HEK293 (cell line): Measurements from ENCODE around the gene EEF1A2.

Experiments used
- HOXD13 ChIP-seq: sonication (generic); formaldehyde crosslinking; IDR thresholded peaks from 2 replicates; pipeline ENCODE4 v1.8.0; 2022; ENCODE audit warnings: missing genetic modification reagents, borderline replicate concordance
- KLF7 ChIP-seq: fragments of 450-650 bp; formaldehyde crosslinking; IDR thresholded peaks from 2 replicates; pipeline ENCODE4 v1.5.1; 2016; ENCODE audit warnings: missing biosample characterization, missing genetic modification characterization, borderline replicate concordance
- MYNN ChIP-seq: fragments of 450-650 bp; formaldehyde crosslinking; IDR thresholded peaks from 2 replicates; pipeline ENCODE4 v1.5.1; 2016; ENCODE audit warnings: missing biosample characterization, missing genetic modification characterization, borderline replicate concordance
- PATZ1 ChIP-seq: fragments of 450-650 bp; formaldehyde crosslinking; IDR thresholded peaks from 2 replicates; pipeline ENCODE4 v1.5.1; 2016; ENCODE audit warnings: missing biosample characterization, missing genetic modification characterization
- PRDM2 ChIP-seq: fragments of 450-650 bp; formaldehyde crosslinking; IDR thresholded peaks from 2 replicates; pipeline ENCODE4 v1.5.1; 2016; ENCODE audit warnings: missing biosample characterization, missing genetic modification characterization, borderline replicate concordance
- PRDM6 ChIP-seq: fragments of 450-650 bp; formaldehyde crosslinking; IDR thresholded peaks from 2 replicates; pipeline ENCODE4 v1.5.1; 2017; ENCODE audit warnings: missing biosample characterization, missing genetic modification characterization
- SP3 ChIP-seq: fragments of 450-650 bp; formaldehyde crosslinking; IDR thresholded peaks from 2 replicates; pipeline ENCODE4 v1.5.1; 2016; ENCODE audit warnings: missing biosample characterization, missing genetic modification characterization
- ZBTB21 ChIP-seq: fragments of 450-650 bp; formaldehyde crosslinking; IDR thresholded peaks from 2 replicates; pipeline ENCODE4 v1.5.1; 2017; ENCODE audit warnings: missing biosample characterization, missing genetic modification characterization
- ZFP37 ChIP-seq: fragments of 450-650 bp; formaldehyde crosslinking; IDR thresholded peaks from 2 replicates; pipeline ENCODE4 v1.5.1; 2016; ENCODE audit warnings: missing biosample characterization, missing genetic modification characterization
- ZNF121 ChIP-seq: fragments of 450-650 bp; formaldehyde crosslinking; IDR thresholded peaks from 2 replicates; pipeline ENCODE4 v1.5.1; 2016; ENCODE audit warnings: missing biosample characterization, missing genetic modification characterization
- ZNF132 ChIP-seq: fragments of 450-650 bp; formaldehyde crosslinking; IDR thresholded peaks from 2 replicates; pipeline ENCODE4 v1.5.1; 2017; ENCODE audit warnings: missing biosample characterization, missing genetic modification characterization, borderline replicate concordance
- ZNF18 ChIP-seq: fragments of 450-650 bp; formaldehyde crosslinking; IDR thresholded peaks from 2 replicates; pipeline ENCODE4 v1.5.1; 2016; ENCODE audit warnings: missing biosample characterization, missing genetic modification characterization
- ZNF239 ChIP-seq: fragments of 450-650 bp; formaldehyde crosslinking; IDR thresholded peaks from 2 replicates; pipeline ENCODE4 v1.5.1; 2016; ENCODE audit warnings: missing biosample characterization, missing genetic modification characterization
- ZNF248 ChIP-seq: fragments of 450-650 bp; formaldehyde crosslinking; IDR thresholded peaks from 2 replicates; pipeline ENCODE4 v1.5.1; 2017; ENCODE audit warnings: missing biosample characterization, missing genetic modification characterization
- ZNF302 ChIP-seq: fragments of 450-650 bp; formaldehyde crosslinking; IDR thresholded peaks from 2 replicates; pipeline ENCODE4 v1.5.1; 2016; ENCODE audit warnings: missing biosample characterization, missing genetic modification characterization, low read depth
- ZNF311 ChIP-seq: fragments of 450-650 bp; formaldehyde crosslinking; IDR thresholded peaks from 2 replicates; pipeline ENCODE4 v1.5.1; 2017; ENCODE audit warnings: missing biosample characterization, missing genetic modification characterization, borderline replicate concordance
- ZNF37A ChIP-seq: fragments of 450-650 bp; IDR thresholded peaks from 2 replicates; pipeline ENCODE4 v1.5.1; 2018; ENCODE audit warnings: missing biosample characterization, missing genetic modification characterization
- ZNF423 ChIP-seq: fragments of 450-650 bp; formaldehyde crosslinking; IDR thresholded peaks from 2 replicates; pipeline ENCODE4 v1.5.1; 2016; ENCODE audit warnings: missing biosample characterization, missing genetic modification characterization
- ZNF530 ChIP-seq: fragments of 450-650 bp; formaldehyde crosslinking; IDR thresholded peaks from 2 replicates; pipeline ENCODE4 v1.5.1; 2016; ENCODE audit warnings: low read depth, missing biosample characterization, missing genetic modification characterization
- ZNF549 ChIP-seq: fragments of 450-650 bp; IDR thresholded peaks from 2 replicates; pipeline ENCODE4 v1.5.1; 2018; ENCODE audit warnings: missing biosample characterization, missing genetic modification characterization, mild to moderate bottlenecking, inconsistent platforms, moderate library complexity
- ZNF654 ChIP-seq: fragments of 450-650 bp; formaldehyde crosslinking; IDR thresholded peaks from 2 replicates; pipeline ENCODE4 v1.5.1; 2016; ENCODE audit warnings: low read depth, missing biosample characterization, missing genetic modification characterization
- ZNF747 ChIP-seq: fragments of 450-650 bp; formaldehyde crosslinking; IDR thresholded peaks from 2 replicates; pipeline ENCODE4 v1.5.1; 2016; ENCODE audit warnings: missing biosample characterization, missing genetic modification characterization
- ZNF785 ChIP-seq: fragments of 450-650 bp; formaldehyde crosslinking; IDR thresholded peaks from 2 replicates; pipeline ENCODE4 v1.5.1; 2016; ENCODE audit warnings: missing biosample characterization, missing genetic modification characterization
- TF ChIP-seq, protein P1 (sequence below): fragments of 450-650 bp; formaldehyde crosslinking; IDR thresholded peaks from 2 replicates; pipeline ENCODE4 v1.5.1; 2016; ENCODE audit warnings: missing biosample characterization, missing genetic modification characterization
- TF ChIP-seq, protein P2 (sequence below): fragments of 450-650 bp; formaldehyde crosslinking; IDR thresholded peaks from 2 replicates; pipeline ENCODE4 v1.5.1; 2017; ENCODE audit warnings: missing biosample characterization, missing genetic modification characterization

Gene EEF1A2

GRCh38 chr20:63495741-63496595, 2.9 kb downstream of the EEF1A2 start (continued):
- TF ChIP-seq PATZ1 (tag by site-specific recombination) (peak; percentile 46), MYNN (tag by site-specific recombination) (no peak), ZNF248 (tag by site-specific recombination) (no peak), HOXD13 (CRISPR knock-in tag) (no peak), ZNF239 (tag by site-specific recombination) (no peak), ZNF302 (tag by site-specific recombination) (no peak), ZFP37 (tag by site-specific recombination) (no peak), ZNF121 (no peak), ZBTB21 (no peak), ZNF311 (tag by site-specific recombination) (no peak), PRDM6 (tag by site-specific recombination) (no peak), ZNF132 (tag by site-specific recombination) (no peak), ZNF785 (no peak), ZNF37A (tag by site-specific recombination) (no peak), ZNF747 (tag by site-specific recombination) (no peak), ZNF654 (tag by site-specific recombination) (peak; percentile 54), ZNF18 (tag by site-specific recombination) (no peak), PRDM2 (tag by site-specific recombination) (no peak), SP3 (no peak), ZNF549 (tag by site-specific recombination) (no peak), KLF7 (no peak), ZNF423 (no peak), ZNF530 (tag by site-specific recombination) (no peak)
- TF ChIP-seq, protein P1, sequence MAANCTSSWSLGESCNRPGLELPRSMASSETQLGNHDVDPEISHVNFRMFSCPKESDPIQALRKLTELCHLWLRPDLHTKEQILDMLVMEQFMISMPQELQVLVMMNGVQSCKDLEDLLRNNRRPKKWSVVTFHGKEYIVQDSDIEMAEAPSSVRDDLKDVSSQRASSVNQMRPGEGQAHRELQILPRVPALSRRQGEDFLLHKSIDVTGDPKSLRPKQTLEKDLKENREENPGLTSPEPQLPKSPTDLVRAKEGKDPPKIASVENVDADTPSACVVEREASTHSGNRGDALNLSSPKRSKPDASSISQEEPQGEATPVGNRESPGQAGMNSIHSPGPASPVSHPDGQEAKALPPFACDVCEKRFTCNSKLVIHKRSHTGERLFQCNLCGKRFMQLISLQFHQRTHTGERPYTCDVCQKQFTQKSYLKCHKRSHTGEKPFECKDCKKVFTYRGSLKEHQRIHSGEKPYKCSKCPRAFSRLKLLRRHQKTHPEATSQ (tag by site-specific recombination): no peak
- TF ChIP-seq, protein P2, sequence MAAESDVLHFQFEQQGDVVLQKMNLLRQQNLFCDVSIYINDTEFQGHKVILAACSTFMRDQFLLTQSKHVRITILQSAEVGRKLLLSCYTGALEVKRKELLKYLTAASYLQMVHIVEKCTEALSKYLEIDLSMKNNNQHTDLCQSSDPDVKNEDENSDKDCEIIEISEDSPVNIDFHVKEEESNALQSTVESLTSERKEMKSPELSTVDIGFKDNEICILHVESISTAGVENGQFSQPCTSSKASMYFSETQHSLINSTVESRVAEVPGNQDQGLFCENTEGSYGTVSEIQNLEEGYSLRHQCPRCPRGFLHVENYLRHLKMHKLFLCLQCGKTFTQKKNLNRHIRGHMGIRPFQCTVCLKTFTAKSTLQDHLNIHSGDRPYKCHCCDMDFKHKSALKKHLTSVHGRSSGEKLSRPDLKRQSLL (tag by site-specific recombination): no peak
